ENCODE data around the gene CD200. TPM values are rescaled to one million over a fixed set of nuclear protein-coding genes. Genes with fewer than 3 reads are reported as not detected.

Gene CD200
- total and polyA plus RNA-seq, 4 donors, result 0.10 to 0.28 (median 0.20) TPM

- Histone ChIP-seq H3K27ac (ENCODE audit: low read depth in 1 of 2, low read length in 2 of 2) (no peak overlapping the region), H3K9ac (ENCODE audit: low read depth in 1 of 2, low read length in 2 of 2) (no peak overlapping the region), H3K4me1 (ENCODE audit: control insufficient read depth in 4 of 4, insufficient read depth in 4 of 4, low read length in 3 of 4) (no peaks in the 10 kb centered on the region), H3K36me3 (ENCODE audit: control insufficient read depth in 4 of 4, insufficient read depth in 3 of 4, low read depth in 1 of 4, low read length in 3 of 4) (no peaks in the 10 kb centered on the region), H3K9me3 (ENCODE audit: control insufficient read depth in 4 of 4, low read length in 3 of 4) (peaks cover 0 to 2% (median 0%) of the 10 kb centered on the region in 4 donors), H3K27me3 (ENCODE audit: control insufficient read depth in 4 of 4, insufficient read depth in 4 of 4, low read length in 3 of 4) (peaks cover 0 to 3% (median 0%) of the 10 kb centered on the region in 4 donors), H3K4me3 (ENCODE audit: low read depth in 1 of 3, low read length in 3 of 3) (no peak overlapping the region)
- WGBS, result 65% methylated on average over 2 of the region's 2 CpGs
- TF ChIP-seq CTCF (IDR thresholded peaks at IDR 0.05; ENCODE audit: low read depth, low read length, missing input control), result no peak
- TF ChIP-seq RAD21 (IDR thresholded peaks at IDR 0.05), result no peak
- no peak for TF ChIP-seq RXRA (IDR thresholded peaks at IDR 0.05)
- no peak for TF ChIP-seq HNF4G (IDR thresholded peaks at IDR 0.05)
- TF ChIP-seq YY1 (IDR thresholded peaks at IDR 0.05), result no peak
- no peak for TF ChIP-seq REST (IDR thresholded peaks at IDR 0.05)
- TF ChIP-seq MAX (IDR thresholded peaks at IDR 0.05), result no peak
- TF ChIP-seq NR2F2 (IDR thresholded peaks at IDR 0.05), result no peak
- TF ChIP-seq EGR1 (IDR thresholded peaks at IDR 0.05; ENCODE audit: low read depth in 2 of 2), result no peak
- TF ChIP-seq FOXA1 (IDR thresholded peaks at IDR 0.05), result no peak
- TF ChIP-seq TAF1 (conservative IDR thresholded peaks at IDR 0.05), result no peak
- TF ChIP-seq SP1 (IDR thresholded peaks at IDR 0.05), result no peak
- no peak for TF ChIP-seq JUND (IDR thresholded peaks at IDR 0.05)
- no peak for DNase-seq (ENCODE audit: low spot score)
Observed at GRCh38 chr3:112338727-112339056, 5.7 kb downstream of the CD200 start.

GRCh38 chr3:112339134-112339533 is 6.2 kb downstream of the CD200 start:
- Histone ChIP-seq H3K36me3 (ENCODE audit: control insufficient read depth in 4 of 4, insufficient read depth in 3 of 4, low read depth in 1 of 4, low read length in 3 of 4) (no peaks in the 10 kb centered on the region), H3K27ac (ENCODE audit: low read depth in 1 of 2, low read length in 2 of 2) (no peak overlapping the region), H3K4me1 (ENCODE audit: control insufficient read depth in 4 of 4, insufficient read depth in 4 of 4, low read length in 3 of 4) (no peaks in the 10 kb centered on the region)
- TF ChIP-seq REST (IDR thresholded peaks at IDR 0.05), result no peak
- TF ChIP-seq EGR1 (IDR thresholded peaks at IDR 0.05; ENCODE audit: low read depth in 2 of 2), result no peak
- TF ChIP-seq FOXA1 (IDR thresholded peaks at IDR 0.05), result no peak
- no peak for TF ChIP-seq CTCF (IDR thresholded peaks at IDR 0.05; ENCODE audit: low read depth, low read length, missing input control)
- TF ChIP-seq HNF4G (IDR thresholded peaks at IDR 0.05), result no peak
- TF ChIP-seq YY1 (IDR thresholded peaks at IDR 0.05), result no peak
- no peak for TF ChIP-seq ATF3 (IDR thresholded peaks at IDR 0.05)
- TF ChIP-seq RAD21 (IDR thresholded peaks at IDR 0.05), result no peak
- TF ChIP-seq MAX (IDR thresholded peaks at IDR 0.05), result no peak
- TF ChIP-seq FOXA2 (IDR thresholded peaks at IDR 0.05), result no peak
- no peak for TF ChIP-seq RXRA (IDR thresholded peaks at IDR 0.05)
- TF ChIP-seq ZBTB33 (IDR thresholded peaks at IDR 0.05), result no peak
- TF ChIP-seq TAF1 (conservative IDR thresholded peaks at IDR 0.05), result no peak
- TF ChIP-seq GABPA (IDR thresholded peaks at IDR 0.05 in 1 of 2, conservative IDR thresholded peaks at IDR 0.05 in 1 of 2), result no peak
- TF ChIP-seq HNF4A (conservative IDR thresholded peaks at IDR 0.05), result no peak
- TF ChIP-seq SP1 (IDR thresholded peaks at IDR 0.05), result no peak

More at GRCh38 chr3:112339134-112339533, 6.2 kb downstream of the CD200 start:
- no peak overlapping the region for H3K4me3 ChIP-seq (ENCODE audit: low read depth in 1 of 3, low read length in 3 of 3)
- H3K9ac ChIP-seq (ENCODE audit: low read depth in 1 of 2, low read length in 2 of 2), result no peak overlapping the region
- peaks cover 0 to 3% (median 0%) of the 10 kb centered on the region in 4 donors for H3K27me3 ChIP-seq (ENCODE audit: control insufficient read depth in 4 of 4, insufficient read depth in 4 of 4, low read length in 3 of 4)
- H3K9me3 ChIP-seq (ENCODE audit: control insufficient read depth in 4 of 4, low read length in 3 of 4), result peaks cover 0 to 2% (median 0%) of the 10 kb centered on the region in 4 donors
- DNase-seq (ENCODE audit: low spot score), result no peak
